NCI-H510A (cell line): ENCODE measurements around the gene SERPIND1.
A peak's percentile ranks its signal among the peaks of the same experiment; 100 is the strongest.
"Not testable (repeated sequence)": the region's sequence is repeated elsewhere in the genome, so short reads cannot be mapped to it uniquely, and the experiment has no call there.

Source experiments
- DNase-seq: peaks from one replicate; lab custom pipeline; 2025; lab: John Stamatoyannopoulos, UW

The SERPIND1 gene

GRCh38 chr22:20746431-20747189 is 27.3 kb upstream of the SERPIND1 start:
- DNase-seq: no peak

DNA sequence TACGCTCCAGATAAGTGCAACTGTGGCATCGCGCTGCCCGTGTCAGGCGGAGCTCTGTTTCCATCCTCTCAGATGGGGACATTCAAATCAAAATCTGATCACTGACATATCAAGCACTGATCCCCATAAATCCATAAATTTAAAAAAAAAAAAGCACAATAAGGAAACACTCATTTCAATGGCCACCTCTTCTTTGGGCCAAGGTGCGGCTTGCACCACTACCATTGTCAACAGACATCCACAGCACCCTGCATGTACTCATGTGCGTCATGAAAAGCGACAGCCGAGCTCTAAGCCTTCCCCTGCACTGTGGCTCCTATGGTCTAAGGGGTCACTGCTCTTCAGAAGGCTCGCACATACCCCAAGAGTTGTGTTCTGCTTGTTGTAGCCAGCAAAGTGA is 26.7 kb upstream of the SERPIND1 start:
- no peak for DNase-seq

DNA sequence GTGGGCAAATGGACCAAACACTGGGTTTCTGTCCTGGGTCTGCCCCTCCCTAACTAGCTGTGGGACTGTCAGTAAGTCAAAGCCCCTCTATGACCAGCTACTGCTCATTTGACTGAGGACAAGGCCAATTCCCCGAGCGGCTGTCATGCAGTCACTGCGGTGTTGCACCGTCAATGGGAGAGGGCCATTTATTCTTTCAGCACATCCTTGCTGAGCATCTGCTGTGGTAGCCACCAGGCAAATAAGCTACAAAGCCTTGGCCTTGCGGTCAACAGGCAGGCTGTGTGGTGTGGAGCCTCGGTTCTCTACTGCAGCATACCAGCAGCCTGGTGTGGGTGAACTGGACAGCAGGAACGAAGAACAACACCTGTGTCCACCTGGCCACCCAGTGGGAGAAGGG is 25.8 kb upstream of the SERPIND1 start:
- DNase-seq: no peak

GRCh38 chr22:20748731-20749428 is 25.0 kb upstream of the SERPIND1 start:
- no peak for DNase-seq

- no peak for DNase-seq
These were observed 24.5 kb upstream of the SERPIND1 start for GRCh38 chr22:20749453-20749852.

GRCh38 chr22:20750461-20751184 is 23.3 kb upstream of the SERPIND1 start:
- DNase-seq: peak; percentile 36

- no peak for DNase-seq
These were observed 22.6 kb upstream of the SERPIND1 start for GRCh38 chr22:20751185-20751851.

DNA sequence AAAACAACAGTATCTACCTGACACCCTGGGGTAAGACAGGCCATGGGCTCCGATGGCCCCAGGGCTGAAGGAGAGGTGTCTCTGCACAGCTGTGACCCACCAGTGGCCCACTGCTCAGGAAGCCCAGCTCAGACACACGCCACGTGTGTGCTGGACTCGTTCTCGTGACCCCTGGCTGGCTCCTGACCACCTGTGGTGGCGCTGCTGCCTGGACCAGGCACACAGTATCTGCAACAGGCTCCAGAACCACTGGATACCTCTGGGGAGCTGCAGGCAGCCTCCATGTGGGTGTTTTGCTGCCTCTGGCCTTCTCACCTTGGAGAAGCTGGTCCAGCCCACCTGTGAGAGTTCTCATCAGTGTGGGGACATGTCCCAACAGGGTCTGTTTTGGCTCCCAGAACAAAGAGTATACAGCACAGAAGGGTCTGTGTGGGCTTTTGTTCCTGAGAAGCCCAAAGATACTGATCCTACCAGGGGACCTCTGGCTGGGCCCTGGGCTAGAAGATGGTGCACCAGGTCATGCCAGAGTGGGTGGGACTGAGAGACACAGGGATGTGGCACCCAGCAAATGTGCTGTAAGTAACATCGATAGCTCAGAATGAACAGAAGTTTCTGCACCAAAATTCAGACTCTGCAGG is 21.7 kb upstream of the SERPIND1 start:
- no peak for DNase-seq

- no peak for DNase-seq
These were observed 21.0 kb upstream of the SERPIND1 start for GRCh38 chr22:20752873-20753272.

DNA sequence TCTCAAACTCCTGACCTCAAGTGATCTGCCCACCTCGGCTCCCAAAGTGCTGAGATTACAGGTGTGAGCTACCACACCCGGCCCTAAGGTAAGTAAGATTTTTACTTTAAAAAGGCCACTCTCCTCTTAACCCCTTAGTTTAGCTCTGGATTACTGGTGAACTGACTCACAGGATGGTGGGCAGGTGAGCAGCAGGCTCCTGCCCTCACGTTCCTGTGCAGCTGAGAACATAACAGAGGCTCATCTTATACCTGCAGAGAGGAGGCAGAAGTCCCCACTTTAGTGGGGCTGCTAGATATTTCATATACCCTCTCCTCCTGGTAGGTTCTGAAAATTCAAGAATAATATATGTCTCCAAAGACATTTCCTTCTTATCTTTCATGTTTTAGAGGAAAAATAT is 17.1 kb upstream of the SERPIND1 start:
- no peak for DNase-seq

GRCh38 chr22:20758688-20759087 is 15.2 kb upstream of the SERPIND1 start:
- no peak for DNase-seq

DNA sequence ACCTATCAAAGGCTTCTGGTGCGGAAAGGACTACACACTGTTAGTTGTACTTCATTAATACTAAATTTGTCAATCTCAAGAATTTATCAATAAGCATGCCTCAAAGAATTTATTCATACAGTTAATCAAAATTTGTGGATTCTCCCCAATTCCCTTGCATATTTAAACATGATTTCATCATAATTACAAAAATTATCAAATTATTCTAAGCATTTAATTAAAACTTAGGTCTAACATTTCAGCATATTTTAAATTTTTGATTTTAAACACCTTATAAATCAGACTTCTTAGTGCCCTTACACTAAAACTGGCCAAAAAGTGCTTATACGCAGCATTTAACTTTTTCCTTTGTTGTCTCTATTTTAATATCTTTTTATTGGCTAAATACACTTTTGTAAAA is 13.8 kb upstream of the SERPIND1 start:
- DNase-seq: no peak

- no peak for DNase-seq
These were observed 12.4 kb upstream of the SERPIND1 start for GRCh38 chr22:20761536-20761935.

DNA sequence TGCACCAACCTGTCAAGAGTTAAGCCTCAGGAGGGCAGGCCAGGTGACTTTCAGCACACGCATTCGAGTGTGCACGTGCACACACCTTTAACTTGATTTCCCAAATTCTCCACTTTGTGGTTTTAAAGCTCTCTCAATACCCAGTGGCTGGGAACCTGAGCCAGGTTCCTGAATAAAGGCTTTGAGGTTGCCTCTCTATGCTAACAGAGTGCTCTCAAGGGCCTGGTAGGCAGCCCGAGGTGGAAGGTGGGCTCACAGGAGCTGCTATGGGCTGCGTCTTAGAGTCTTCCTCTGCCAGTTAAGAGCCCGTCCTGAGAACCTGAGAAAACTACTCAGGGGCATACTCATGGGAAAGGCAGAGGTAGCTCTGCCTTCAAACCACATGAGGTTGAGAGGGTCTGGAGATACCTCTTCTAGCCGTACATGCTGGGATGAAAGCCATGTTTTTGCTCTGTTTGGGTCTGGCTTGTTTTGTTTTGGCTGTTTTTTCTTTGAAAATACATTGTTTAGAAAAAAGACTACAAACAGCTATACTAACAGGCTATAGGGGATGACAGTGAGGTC is 11.6 kb upstream of the SERPIND1 start:
- DNase-seq: no peak

GRCh38 chr22:20763630-20764470 is 10.1 kb upstream of the SERPIND1 start:
- no peak for DNase-seq

- no peak for DNase-seq
These were observed 9.5 kb upstream of the SERPIND1 start for GRCh38 chr22:20764471-20764720.

DNA sequence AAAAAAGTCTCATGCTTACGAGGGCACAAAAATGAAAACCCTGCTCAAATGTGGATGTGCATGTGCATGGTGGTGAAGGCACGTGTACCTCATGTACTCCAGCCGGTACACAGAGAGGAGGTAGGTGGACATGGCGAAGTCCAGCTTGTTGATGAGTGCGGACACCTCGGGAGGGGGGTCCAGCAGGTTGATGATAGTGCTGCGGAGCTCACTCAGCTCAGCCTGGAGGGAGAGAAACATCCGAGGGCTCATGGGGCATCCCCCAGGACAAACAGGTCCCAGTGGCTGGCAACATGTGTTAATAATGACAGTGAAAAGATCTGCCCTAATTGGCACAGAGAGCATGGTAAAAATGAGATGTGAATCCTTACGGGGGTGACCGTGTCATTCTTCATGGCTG is 9.2 kb upstream of the SERPIND1 start:
- no peak for DNase-seq

- no peak for DNase-seq
These were observed 8.0 kb upstream of the SERPIND1 start for GRCh38 chr22:20765938-20766337.

DNA sequence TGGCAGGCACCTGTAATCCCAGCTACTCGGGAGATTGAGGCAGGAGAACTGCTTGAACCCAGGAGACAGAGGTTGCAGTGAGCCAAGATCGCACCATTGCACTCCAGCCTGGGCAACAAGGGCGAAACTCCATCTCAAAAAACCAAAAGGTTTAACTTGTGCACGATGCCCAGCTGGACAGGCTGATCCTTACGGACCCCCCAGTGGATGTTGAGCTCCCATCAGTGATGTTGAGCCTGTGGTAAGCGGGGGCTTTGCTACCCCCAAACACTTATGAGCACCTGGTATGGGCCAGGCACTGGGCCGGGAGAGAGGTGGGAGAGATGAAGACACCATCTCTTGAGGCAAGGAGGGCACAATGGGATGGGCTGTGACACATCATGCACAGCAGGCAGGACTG is 7.4 kb upstream of the SERPIND1 start:
- DNase-seq: no peak

GRCh38 chr22:20769496-20769826 is 4.5 kb upstream of the SERPIND1 start:
- DNase-seq: not testable (repeated sequence)
